Small intestine (tissue), 7 donors: ENCODE measurements around the gene ABCC3. TPM values are rescaled to one million over a fixed set of nuclear protein-coding genes. Genes with fewer than 3 reads are reported as not detected.
"Not testable (repeated sequence)": the region's sequence is repeated elsewhere in the genome, so short reads cannot be mapped to it uniquely, and the experiment has no call there.

Source experiments
- DNase-seq, 2 donors: peaks; one replicate each; pipeline versions ENCODE4 v3.0.0 to v3.0.0-alpha.2; 2013
- FAIRE-seq: peaks from 2 replicates; lab custom pipeline; 2012; peaks lifted over from hg19 to GRCh38; lab: Jason Lieb, UNC
- H3K27ac ChIP-seq, 3 donors: one replicate each; pipeline ENCODE4 v1.5.1; 2013; ENCODE audit warnings: low read length in 2 of 3, mild to moderate bottlenecking in 2 of 3, control low read depth in 1 of 3, inconsistent platforms in 1 of 3, low read depth in 1 of 3, moderate library complexity in 1 of 3
- H3K27me3 ChIP-seq, 3 donors: one replicate each; pipeline ENCODE4 v1.6.1; 2013; ENCODE audit warnings: low read length in 3 of 3, inconsistent platforms in 1 of 3; ENCODE audit not compliant: control insufficient read depth in 3 of 3, insufficient read depth in 3 of 3
- H3K36me3 ChIP-seq, 3 donors: one replicate each; pipeline ENCODE4 v1.6.1; 2013; ENCODE audit warnings: low read length in 3 of 3, inconsistent platforms in 1 of 3, low read depth in 1 of 3, mild to moderate bottlenecking in 1 of 3, moderate library complexity in 1 of 3; ENCODE audit not compliant: control insufficient read depth in 3 of 3, insufficient read depth in 2 of 3
- H3K4me1 ChIP-seq, 3 donors: one replicate each; pipeline ENCODE4 v1.6.1; 2013; ENCODE audit warnings: low read length in 2 of 3, inconsistent platforms in 1 of 3, low read depth in 1 of 3, mild to moderate bottlenecking in 1 of 3, moderate library complexity in 1 of 3; ENCODE audit not compliant: control insufficient read depth in 3 of 3, insufficient read depth in 2 of 3
- H3K4me3 ChIP-seq, 3 donors: one replicate each; pipeline ENCODE4 v1.5.1; 2013; ENCODE audit warnings: low read length in 3 of 3, control low read depth in 1 of 3, inconsistent platforms in 1 of 3, low read depth in 1 of 3, mild to moderate bottlenecking in 1 of 3, moderate library complexity in 1 of 3
- H3K9me3 ChIP-seq, 2 donors: one replicate each; pipeline ENCODE4 v1.6.1; 2013; ENCODE audit warnings: low read depth in 1 of 2, low read length in 1 of 2; ENCODE audit not compliant: control insufficient read depth in 2 of 2, insufficient read depth in 1 of 2
- WGBS, 3 donors: extraction: QIAGEN DNeasy Blood & Tissue Kit; methylation state at CpG; one replicate each; pipeline ENCODE4 v1.1.7; 2013; 5-methylcytosine and 5-hydroxymethylcytosine counted together
- polyA plus RNA-seq, 4 donors: library from polyadenylated mRNA; stranded (reverse) in 3 of 4; unstranded in 1 of 4; fragments of 200-250 nt in 3 of 4; fragments of 120-200 nt in 1 of 4; gene quantifications; one replicate each; pipeline versions ENCODE4 v1.2.1 to v1.2.3, GENCODE V29; 2013
- donor health status: healthy with polysubstance abuse.
- donor health status: control.
- donor health status: control.
- donor health status: Bipolar disorder and iron deficiency.
- donor health status: healthy.

ABCC3 gene
- polyA plus RNA-seq, 4 donors = 36.7 to 131 (median 81.9) TPM

GRCh38 chr17:50675190-50675589 is 40.5 kb downstream of the ABCC3 start:
- H3K9me3 ChIP-seq = no peaks in the 10 kb centered on the region
- FAIRE-seq (no peak), DNase-seq (no peak)
- peaks cover 0 to 12% (median 0%) of the 10 kb centered on the region in 3 donors for H3K4me1 ChIP-seq
- WGBS, 3 donors = 53 to 63% (median 60%) methylated on average over 3 of the region's 3 CpGs
- no peaks in the 10 kb centered on the region for H3K27me3 ChIP-seq
- peak overlapping the region; percentile 21 to 45 (median 28) for H3K27ac ChIP-seq
- peaks cover 0 to 68% (median 9%) of the 10 kb centered on the region in 3 donors for H3K36me3 ChIP-seq
- no peak overlapping the region for H3K4me3 ChIP-seq

DNA sequence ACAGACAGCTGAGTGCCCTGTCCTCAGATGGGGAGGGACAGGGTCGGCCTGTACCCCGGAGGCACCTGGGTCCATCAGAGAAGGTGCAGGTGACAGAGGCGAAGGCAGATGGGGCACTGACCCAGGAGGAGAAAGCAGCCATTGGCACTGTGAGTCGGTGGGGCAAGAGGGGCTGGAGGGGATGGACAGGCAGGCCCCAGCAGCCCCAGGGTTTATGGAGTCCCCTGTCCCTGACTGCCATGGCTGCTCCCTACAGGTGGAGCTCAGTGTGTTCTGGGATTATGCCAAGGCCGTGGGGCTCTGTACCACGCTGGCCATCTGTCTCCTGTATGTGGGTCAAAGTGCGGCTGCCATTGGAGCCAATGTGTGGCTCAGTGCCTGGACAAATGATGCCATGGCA is 40.9 kb downstream of the ABCC3 start:
- peaks cover 0 to 10% (median 0%) of the 10 kb centered on the region in 3 donors for H3K4me1 ChIP-seq
- H3K27ac ChIP-seq = peak overlapping the region; percentile 21 to 45 (median 28)
- no peak overlapping the region for H3K4me3 ChIP-seq
- no peaks in the 10 kb centered on the region for H3K9me3 ChIP-seq
- H3K36me3 ChIP-seq = peaks cover 0 to 72% (median 9%) of the 10 kb centered on the region in 3 donors
- H3K27me3 ChIP-seq = no peaks in the 10 kb centered on the region
- DNase-seq = peak in 1 of 2 donors; percentile 87
- no peak for FAIRE-seq
- WGBS, 3 donors = 45 to 80% (median 55%) methylated on average over 6 to 7 of the region's 7 CpGs

GRCh38 chr17:50676065-50676975 is 41.6 kb downstream of the ABCC3 start:
- Histone ChIP-seq H3K4me1 (peaks cover 0 to 10% (median 0%) of the 10 kb centered on the region in 3 donors), H3K27ac (no peak overlapping the region)

DNA sequence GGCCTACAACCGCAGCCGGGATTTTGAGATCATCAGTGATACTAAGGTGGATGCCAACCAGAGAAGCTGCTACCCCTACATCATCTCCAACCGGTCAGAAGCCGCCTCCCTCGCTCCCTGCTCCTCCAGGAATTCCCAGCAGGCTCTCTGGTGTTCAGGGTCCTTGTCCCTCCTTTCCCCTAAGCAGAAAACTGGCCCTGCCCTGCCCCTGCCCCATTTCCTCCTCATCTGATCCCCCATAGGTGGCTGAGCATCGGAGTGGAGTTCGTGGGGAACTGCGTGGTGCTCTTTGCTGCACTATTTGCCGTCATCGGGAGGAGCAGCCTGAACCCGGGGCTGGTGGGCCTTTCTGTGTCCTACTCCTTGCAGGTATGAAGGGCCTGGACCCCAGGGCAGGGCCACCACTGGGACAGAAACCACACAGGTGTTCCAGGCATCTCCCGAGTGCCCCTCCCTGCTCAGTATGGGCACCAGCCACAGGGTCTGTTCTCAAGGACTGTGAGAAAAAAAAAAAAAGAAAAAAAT is 43.2 kb downstream of the ABCC3 start:
- Histone ChIP-seq H3K4me3 (no peak overlapping the region), H3K27ac (no peak overlapping the region), H3K36me3 (peaks cover 0 to 58% (median 9%) of the 10 kb centered on the region in 3 donors), H3K9me3 (no peaks in the 10 kb centered on the region), H3K4me1 (peaks cover 0 to 9% (median 0%) of the 10 kb centered on the region in 3 donors), H3K27me3 (no peaks in the 10 kb centered on the region)
- FAIRE-seq (no peak), DNase-seq (no peak)
- WGBS, 3 donors = 90 to 93% (median 92%) methylated on average over 12 of the region's 12 CpGs

More at GRCh38 chr17:50676065-50676975, 41.6 kb downstream of the ABCC3 start:
- H3K4me3 ChIP-seq = no peak overlapping the region
- 78 to 87% (median 81%) methylated on average over 24 of the region's 24 CpGs for WGBS, 3 donors
- FAIRE-seq (no peak), DNase-seq (no peak)
- no peaks in the 10 kb centered on the region for H3K9me3 ChIP-seq
- peaks cover 0 to 71% (median 9%) of the 10 kb centered on the region in 3 donors for H3K36me3 ChIP-seq
- H3K27me3 ChIP-seq = no peaks in the 10 kb centered on the region

DNA sequence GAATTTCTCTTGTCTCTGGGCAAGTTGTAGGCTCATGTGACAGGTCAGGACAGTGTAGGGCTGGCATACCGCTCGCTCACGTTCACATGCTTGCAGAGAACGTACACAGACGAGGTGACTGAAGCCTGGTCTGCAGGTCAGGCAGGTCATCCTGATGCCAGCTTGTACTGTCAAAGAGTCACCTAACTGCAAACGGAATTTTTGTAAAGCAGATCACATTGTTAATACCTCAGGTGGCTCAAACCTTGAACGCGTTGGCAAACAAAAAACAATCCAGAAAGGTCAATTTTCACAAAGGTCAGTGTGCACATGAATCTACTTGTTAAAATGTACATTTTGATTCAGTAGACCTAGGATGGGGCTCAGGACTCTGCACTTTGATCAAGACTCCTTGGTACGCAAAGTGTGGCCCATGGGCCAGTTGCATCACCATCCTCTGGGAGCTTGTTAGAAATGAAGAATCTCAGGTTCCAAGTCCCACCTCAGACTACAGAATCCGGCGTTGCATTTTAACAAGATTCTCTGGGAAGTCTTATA is 44.4 kb downstream of the ABCC3 start:
- Histone ChIP-seq H3K9me3 (no peaks in the 10 kb centered on the region), H3K36me3 (peaks cover 0 to 60% (median 9%) of the 10 kb centered on the region in 3 donors), H3K27ac (no peak overlapping the region), H3K4me1 (peaks cover 0 to 14% (median 0%) of the 10 kb centered on the region in 3 donors), H3K4me3 (no peak overlapping the region), H3K27me3 (no peaks in the 10 kb centered on the region)
- FAIRE-seq = no peak
- DNase-seq = no peak
- WGBS, 3 donors = 91 to 92% (median 91%) methylated on average over 11 of the region's 11 CpGs

GRCh38 chr17:50680126-50680525 is 45.4 kb downstream of the ABCC3 start:
- no peaks in the 10 kb centered on the region for H3K9me3 ChIP-seq
- FAIRE-seq (no peak), DNase-seq (no peak)
- WGBS, 3 donors = 92 to 95% (median 92%) methylated on average over 5 of the region's 5 CpGs
- H3K36me3 ChIP-seq = peaks cover 0 to 60% (median 9%) of the 10 kb centered on the region in 3 donors
- no peaks in the 10 kb centered on the region for H3K27me3 ChIP-seq
- H3K27ac ChIP-seq = no peak overlapping the region
- no peak overlapping the region for H3K4me3 ChIP-seq
- H3K4me1 ChIP-seq = peaks cover 0 to 24% (median 0%) of the 10 kb centered on the region in 3 donors

DNA sequence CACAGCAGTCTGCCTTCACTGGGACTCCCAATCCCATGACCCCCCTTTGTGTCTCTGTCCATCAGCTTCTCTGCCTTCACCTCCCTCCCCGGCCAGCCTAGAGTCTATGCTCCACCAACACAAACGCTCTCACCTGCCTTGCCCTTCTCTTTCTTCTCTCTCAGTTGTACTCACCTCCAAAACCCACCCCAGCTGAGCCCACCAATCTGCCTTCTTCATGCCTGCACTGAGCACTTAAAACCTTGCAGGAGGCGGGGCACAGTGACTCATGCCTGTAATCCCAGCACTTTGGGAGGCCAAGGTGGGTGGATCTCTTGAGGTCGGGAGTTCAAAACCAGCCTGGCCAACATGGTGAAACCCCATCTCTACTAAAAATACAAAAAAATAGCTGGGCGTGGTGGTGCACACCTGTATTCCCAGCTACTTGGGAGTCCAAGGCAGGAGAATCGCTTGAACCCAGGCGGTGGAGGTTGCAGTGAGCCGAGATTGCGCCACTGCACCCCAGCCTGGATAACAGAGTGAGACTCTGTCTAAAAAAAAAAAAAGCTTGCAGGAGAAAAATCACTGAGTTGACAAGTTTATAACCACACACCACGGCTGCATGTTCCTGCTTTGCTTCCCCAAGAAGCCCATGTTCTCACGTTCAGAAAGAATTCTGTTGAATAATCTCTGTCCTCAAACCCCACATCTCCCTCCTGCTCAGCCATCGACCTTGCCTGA is 46.0 kb downstream of the ABCC3 start:
- Histone ChIP-seq H3K36me3 (peaks cover 0 to 54% (median 9%) of the 10 kb centered on the region in 3 donors), H3K27ac (peak overlapping the region in 2 of 3 donors; percentile 0 to 30), H3K4me1 (peaks cover 0 to 29% (median 0%) of the 10 kb centered on the region in 3 donors)
- H3K4me3 ChIP-seq, DNase-seq, FAIRE-seq, H3K9me3 ChIP-seq, H3K27me3 ChIP-seq: not testable (repeated sequence)
- 60 to 65% (median 64%) methylated on average over 12 of the region's 12 CpGs for WGBS, 3 donors
